Mucosa of gallbladder (tissue), 1 donor: ENCODE data around the gene GTF2A1. TPM values are rescaled to one million over a fixed set of nuclear protein-coding genes. Genes with fewer than 3 reads are reported as not detected.
"Not testable (repeated sequence)": the region's sequence is repeated elsewhere in the genome, so short reads cannot be mapped to it uniquely, and the experiment has no call there.

Experiments
- DNase-seq: peaks from one replicate; pipeline ENCODE4 v3.0.0-alpha.2; 2020; ENCODE audit warnings: low spot score
- total RNA-seq: library from RNA; stranded (reverse); gene quantifications from one replicate; pipeline ENCODE4 v1.2.1, GENCODE V29; 2021
- donor health status: DM: no; HTN: no; CAD: no.

Gene GTF2A1
- total RNA-seq = 23.3 TPM

DNA sequence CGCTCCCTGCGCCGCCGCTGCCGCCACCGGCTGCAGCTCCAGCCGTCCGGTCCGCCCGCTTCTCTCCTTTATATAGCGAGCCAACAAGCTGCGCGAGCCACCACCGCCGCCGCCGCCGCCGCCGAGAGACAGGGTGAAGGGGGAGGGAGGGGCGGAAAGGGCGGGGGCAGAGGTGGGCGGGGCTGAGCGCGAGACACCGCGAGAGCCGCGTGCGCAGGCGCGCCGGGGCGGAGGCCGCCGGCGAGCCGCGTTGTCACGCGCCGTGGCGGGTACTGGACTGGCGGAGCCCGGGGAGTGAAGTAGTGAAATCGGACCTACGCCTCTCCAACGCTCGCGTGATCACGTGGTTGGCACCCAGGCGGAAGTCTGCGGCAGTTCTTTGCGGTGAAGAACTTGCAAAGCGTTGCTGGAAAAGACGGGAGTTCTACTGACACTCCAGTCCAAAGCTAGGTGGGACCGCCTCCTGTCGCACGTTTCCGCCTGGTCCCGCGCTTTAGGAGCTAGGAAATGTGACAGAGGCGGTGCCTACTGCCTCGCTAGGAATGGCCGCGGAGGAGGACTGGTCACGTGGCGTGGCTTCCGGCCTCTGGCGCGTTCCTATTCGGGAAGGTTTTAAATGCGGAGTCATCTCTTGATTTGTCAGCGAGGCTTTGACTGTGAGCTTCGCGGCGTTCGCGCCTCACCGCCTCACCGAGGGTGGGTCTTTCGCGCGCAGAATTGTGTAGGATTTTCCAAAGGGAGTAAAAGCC, at the start of gene GTF2A1:
Gene GTF2A1, minus strand, starts transcription at position 130 of the 749 bp plus-strand sequence. CDS start 441 bp downstream, outside the sequence.
- peak; percentile 95 for DNase-seq

DNA sequence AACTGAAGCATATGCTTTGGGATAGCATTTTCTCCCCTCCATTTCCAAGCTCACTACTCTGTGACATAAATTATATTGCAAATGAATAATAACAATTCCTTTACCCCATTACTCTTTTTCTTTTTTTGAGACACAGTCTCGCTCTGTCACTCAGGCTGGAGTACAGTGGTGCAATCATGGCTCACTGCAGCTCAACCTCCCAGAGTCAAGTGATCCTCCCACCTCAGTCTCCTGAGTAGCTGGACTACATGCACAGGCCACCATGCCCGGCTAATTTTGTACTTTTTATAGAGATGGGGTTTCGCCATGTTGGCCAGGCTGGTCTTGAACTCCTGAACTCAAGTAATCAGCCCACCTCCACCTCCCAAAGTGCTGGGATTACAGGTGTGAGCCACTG, 49.2 kb upstream of the GTF2A1 start:
- DNase-seq = no peak

GRCh38 chr14:81269100-81269978, 48.6 kb upstream of the GTF2A1 start:
- DNase-seq = peak; percentile 53

DNA sequence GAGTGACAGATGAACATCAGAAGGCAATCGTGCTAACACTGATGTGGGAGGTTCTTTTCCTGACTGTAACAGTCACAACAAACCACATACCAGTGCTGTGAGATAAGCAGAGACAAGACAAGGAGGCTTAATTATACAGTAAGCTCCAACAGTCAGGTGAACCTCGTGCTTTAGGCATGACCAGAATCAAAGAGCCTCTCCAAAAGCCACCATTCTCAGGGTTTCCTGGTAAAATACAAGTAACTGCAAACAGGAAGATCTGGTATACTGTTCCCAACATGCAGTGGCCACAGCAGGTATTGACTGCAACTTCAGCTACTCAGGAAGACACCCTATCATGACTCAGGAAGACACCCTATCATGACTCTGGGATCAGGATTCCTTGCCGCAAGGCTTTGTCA, 47.3 kb upstream of the GTF2A1 start:
- no peak for DNase-seq

GRCh38 chr14:81265636-81266169, 44.9 kb upstream of the GTF2A1 start:
- no peak for DNase-seq

DNA sequence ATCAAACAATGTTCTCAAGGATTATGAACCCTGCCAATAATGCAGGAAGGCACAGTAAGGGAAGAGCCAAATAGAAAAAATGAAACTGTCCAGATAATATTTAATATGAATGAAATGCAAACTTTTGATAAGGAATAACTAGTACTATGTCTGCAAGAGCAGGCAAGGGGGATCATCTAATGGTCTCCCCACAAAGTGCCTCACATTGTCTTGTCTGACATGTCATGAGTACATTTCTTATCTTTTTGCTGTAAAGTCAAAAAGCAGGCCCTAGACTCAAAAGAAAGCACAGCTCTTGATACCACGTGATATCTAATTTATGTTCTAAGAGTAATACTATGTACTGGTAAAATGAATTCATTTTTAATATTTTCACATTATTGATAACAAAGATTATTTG, 43.9 kb upstream of the GTF2A1 start:
- DNase-seq = no peak

GRCh38 chr14:81263777-81264410, 43.1 kb upstream of the GTF2A1 start:
- no peak for DNase-seq

DNA sequence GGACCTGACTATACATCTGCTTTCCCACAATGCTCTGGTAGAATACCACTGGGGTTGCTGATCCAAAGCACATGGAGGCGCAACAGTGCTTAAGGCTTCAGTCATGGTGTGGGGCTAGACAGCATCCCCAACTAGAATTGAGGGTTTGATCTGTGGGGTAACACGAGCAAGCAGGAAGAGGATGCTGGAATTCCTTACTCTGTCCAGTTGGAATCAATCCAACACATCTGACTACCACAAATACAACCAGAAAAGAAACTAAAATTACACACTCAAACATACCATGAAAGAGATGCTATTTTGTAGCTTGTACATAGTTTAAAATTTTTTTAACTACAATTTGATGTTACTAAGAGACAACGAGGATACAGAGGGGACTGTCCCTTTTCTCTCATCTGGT, 40.4 kb upstream of the GTF2A1 start:
- DNase-seq = no peak

DNA sequence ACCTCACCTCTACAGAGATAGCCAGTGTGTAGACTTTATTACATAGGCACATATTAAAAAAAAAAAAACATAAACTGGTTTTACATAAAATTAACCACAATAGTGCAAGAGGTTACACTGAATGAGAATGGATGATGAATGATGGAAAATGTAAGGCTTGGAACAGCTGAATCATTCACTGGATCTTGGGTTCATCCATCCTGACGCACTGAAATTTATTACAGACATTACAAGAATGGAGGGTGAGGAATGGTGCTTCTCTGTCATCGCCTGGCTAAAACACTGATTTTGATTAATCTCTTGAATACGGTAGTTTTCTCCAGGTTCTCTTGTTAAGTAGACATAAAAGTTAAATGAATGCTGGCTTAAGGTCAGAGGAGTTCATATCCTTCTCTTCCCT, 40.0 kb upstream of the GTF2A1 start:
- no peak for DNase-seq

GRCh38 chr14:81256289-81256960, 35.7 kb upstream of the GTF2A1 start:
- no peak for DNase-seq

DNA sequence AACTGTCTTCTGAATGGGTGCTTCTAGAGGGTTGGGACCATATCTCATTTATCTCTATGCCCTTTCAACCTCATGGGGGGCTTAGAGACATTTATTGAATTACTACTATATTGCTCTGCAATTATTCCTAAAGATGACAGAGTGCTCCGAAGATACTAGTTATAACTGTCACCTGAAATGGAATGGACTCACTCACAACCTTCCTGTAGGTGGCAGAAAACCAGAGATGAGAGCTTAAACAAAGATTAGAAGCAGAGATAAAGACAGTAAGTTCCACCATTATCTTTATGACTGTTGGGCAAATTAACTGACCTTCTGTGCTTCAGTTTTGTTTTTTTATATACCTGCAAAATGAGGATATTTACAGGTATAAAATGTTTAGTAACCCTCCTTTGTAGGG, 31.5 kb upstream of the GTF2A1 start:
- DNase-seq = no peak

DNA sequence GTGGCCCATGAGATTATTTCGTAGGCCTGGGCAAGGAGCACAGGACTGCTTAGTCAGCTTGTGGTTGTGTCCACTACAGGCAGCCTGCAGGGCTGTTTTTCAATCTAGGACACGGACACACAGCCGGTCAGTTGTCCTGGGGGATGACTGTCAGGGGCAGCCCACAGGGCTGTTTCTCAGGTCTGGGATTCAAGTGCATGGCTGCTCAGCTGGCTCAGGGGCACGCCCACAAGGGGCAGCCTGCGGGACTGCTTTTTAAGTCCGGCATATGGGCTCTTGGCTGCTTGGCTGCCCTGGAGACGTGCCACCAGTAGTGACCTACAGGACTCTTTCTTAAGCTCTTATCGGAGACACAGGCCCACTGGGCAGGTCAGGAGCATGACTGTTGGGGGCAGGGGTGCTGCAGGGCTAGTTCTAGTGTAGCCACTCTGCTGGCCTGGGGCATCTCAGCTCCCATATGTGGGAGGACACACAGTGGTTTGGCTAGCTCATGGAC, 26.6 kb upstream of the GTF2A1 start:
- DNase-seq = no peak

- DNase-seq = no peak
These were observed 25.9 kb upstream of the GTF2A1 start for GRCh38 chr14:81246461-81247270.

GRCh38 chr14:81245771-81246170, 25.0 kb upstream of the GTF2A1 start:
- no peak for DNase-seq

DNA sequence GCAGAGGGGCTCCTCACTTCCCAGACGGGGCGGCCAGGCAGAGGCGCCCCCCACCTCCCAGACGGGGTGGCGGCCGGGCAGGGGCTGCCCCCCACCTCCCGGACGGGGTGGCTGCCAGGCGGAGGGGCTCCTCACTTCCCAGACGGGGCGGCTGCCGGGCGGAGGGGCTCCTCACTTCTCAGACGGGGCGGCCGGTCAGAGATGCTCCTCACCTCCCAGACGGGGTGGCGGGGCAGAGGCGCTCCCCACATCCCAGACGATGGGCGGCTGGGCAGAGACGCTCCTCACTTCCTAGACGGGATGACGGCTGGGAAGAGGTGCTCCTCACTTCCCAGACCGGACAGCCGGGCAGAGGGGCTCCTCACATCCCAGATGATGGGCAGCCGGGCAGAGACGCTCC, 23.7 kb upstream of the GTF2A1 start:
- not testable (repeated sequence) for DNase-seq

DNA sequence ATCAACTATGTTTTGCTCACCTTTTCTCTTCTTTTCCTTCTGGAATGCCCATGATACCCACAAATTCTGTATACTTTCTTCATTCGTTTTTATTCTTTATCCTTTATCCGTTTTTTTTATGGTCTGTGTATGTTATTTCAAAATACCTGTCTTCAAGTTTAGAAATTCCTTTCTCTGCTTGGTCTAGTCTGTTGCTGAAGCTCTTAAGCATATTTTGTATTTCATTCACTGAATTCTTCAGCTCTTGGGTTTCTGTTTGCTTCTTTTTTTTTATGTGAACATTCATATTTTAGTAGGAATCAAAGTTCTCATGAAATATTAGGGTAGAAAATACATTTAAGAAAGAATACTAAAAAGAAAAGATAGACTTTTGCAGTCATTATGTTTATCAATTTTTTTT, 22.7 kb upstream of the GTF2A1 start:
- DNase-seq = no peak

- not testable (repeated sequence) for DNase-seq
These were observed 16.1 kb upstream of the GTF2A1 start for GRCh38 chr14:81236849-81237248.

- DNase-seq = no peak
These were observed 15.4 kb upstream of the GTF2A1 start for GRCh38 chr14:81236138-81236537.

DNA sequence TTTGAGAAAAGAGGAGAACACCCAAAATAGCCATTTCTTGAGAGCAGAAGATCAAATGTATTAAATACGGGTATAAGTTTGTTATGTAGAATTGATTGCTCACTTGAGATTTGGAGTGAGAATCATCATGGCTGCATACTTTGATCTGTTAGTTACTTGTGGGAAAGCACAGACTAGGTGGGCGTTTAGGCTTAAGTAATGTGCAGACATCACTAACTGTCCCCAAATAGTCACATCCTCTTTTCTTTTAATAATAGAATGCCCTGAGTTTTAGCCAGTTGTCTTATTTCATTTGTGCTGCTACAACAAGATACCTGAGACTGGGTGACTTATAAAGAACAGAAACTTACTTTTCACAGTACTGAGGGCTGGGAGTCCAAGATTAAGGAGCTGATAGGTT, 14.3 kb upstream of the GTF2A1 start:
- DNase-seq = no peak

GRCh38 chr14:81234278-81234677, 13.5 kb upstream of the GTF2A1 start:
- DNase-seq = no peak

DNA sequence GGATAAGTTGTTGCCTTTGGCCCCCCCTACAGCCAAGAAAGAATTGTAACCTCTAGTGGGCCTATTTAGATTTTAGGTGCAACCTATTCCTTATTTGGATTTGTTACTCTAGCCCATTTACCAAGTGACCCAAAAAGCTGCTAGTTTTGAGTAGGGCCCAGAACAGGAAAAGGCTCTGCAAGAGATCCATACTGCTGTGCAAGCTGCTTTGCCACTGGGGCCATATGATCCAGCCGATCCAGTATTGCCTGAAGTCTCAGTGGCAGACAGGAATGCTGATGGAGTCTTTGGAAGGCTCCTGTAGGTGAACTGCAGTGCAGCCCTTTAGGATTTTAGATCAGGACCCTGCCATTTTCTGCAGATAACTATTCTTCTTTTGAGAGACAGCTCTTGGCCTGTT, 12.9 kb upstream of the GTF2A1 start:
- DNase-seq = no peak
